Tibial nerve (tissue), 4 donors: ENCODE results near the gene SMIM31. TPM values are rescaled to one million over a fixed set of nuclear protein-coding genes. Genes with fewer than 3 reads are reported as not detected.
A peak's percentile ranks its signal among the peaks of the same experiment; 100 is the strongest.

Experiments used
- DNase-seq, 2 donors: peaks; one replicate each; pipeline ENCODE4 v3.0.0-alpha.2; 2019; ENCODE audit warnings: low spot score in 2 of 2
- H3K27ac ChIP-seq, 4 donors: fragments of 200-600 bp; sonication (generic) in 3 of 4; one replicate each; pipeline ENCODE4 v1.5.1; 2017 to 2019; ENCODE audit warnings: mild to moderate bottlenecking in 1 of 4
- H3K27me3 ChIP-seq, 2 donors: fragments of 200-600 bp; sonication (generic) in 1 of 2; one replicate each; pipeline versions ENCODE4 v1.5.1 to v1.6.0; 2017 to 2019
- H3K36me3 ChIP-seq, 3 donors: fragments of 200-600 bp; sonication (generic); one replicate each; pipeline ENCODE4 v1.5.1; 2018 to 2019
- H3K4me1 ChIP-seq, 4 donors: fragments of 200-600 bp; sonication (generic) in 3 of 4; one replicate each; pipeline ENCODE4 v1.5.1; 2017 to 2019
- H3K4me3 ChIP-seq, 4 donors: fragments of 200-600 bp; sonication (generic) in 3 of 4; one replicate each; pipeline ENCODE4 v1.5.1; 2017 to 2019; ENCODE audit warnings: mild to moderate bottlenecking in 1 of 4, moderate library complexity in 1 of 4
- H3K9me3 ChIP-seq, 4 donors: fragments of 200-600 bp; sonication (generic) in 3 of 4; one replicate each; pipeline ENCODE4 v1.5.1; 2017 to 2019
- EP300 ChIP-seq, 2 donors: sonication (generic); formaldehyde crosslinking; IDR thresholded peaks; one replicate each; pipeline ENCODE4 v1.6.1; 2017; ENCODE audit warnings: antibody characterized with exemption in 2 of 2, mild to moderate bottlenecking in 1 of 2
- POLR2A ChIP-seq, 2 donors: fragments of 450-650 bp; IDR thresholded peaks; one replicate each; pipeline ENCODE4 v1.6.1; 2017; ENCODE audit warnings: antibody characterized with exemption in 2 of 2, mild to moderate bottlenecking in 2 of 2, moderate library complexity in 2 of 2
- WGBS, 2 donors: methylation state at CpG; one replicate each; pipeline ENCODE4 v1.1.5; 2018; 5-methylcytosine and 5-hydroxymethylcytosine counted together
- total RNA-seq, 4 donors: library from RNA; depleted of rRNA; stranded (reverse); fragments of >200 nt; gene quantifications; one replicate each; pipeline ENCODE4 v1.1.0, GENCODE V29; 2016
- TF ChIP-seq, protein P1 (sequence below), 5 experiments: fragments of 200-600 bp in 3 of 5; fragments of 450-650 bp in 2 of 5; sonication (generic) in 3 of 5; IDR thresholded peaks; one replicate each; pipeline ENCODE4 v1.5.1; 2016 to 2019; ENCODE audit warnings: antibody characterized with exemption in 5 of 5, mild to moderate bottlenecking in 3 of 5, moderate library complexity in 2 of 5

Gene SMIM31
- total RNA-seq, 4 donors from 2014 or later = not detected

DNA sequence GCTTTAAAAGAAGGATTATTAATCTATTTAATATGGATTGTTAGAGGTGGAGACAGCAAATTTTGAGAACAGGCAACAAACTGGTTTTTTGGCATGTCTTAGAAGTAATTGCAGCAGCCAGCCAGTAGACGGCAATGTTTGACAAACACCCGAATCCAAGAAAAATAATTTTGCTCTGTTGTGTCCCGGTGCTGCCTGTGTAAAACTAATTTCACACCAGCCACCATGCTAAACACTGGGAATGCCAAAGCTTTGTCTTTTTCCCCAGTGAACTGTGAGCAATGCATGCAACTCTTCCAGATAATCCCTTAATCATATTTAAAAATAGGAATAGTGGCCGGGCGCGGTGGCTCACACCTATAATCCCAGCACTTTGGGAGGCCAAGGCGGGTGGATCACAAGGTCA, 25.9 kb downstream of the SMIM31 start:
- Histone ChIP-seq H3K4me3 (no peak overlapping the region), H3K27ac (no peak overlapping the region), H3K36me3 (no peaks in the 10 kb centered on the region), H3K9me3 (no peaks in the 10 kb centered on the region), H3K4me1 (peaks cover 0 to 4% (median 0%) of the 10 kb centered on the region in 4 donors), H3K27me3 (no peaks in the 10 kb centered on the region)
- no peak for DNase-seq
- TF ChIP-seq POLR2A (IDR thresholded peaks at IDR 0.05) = no peak
- TF ChIP-seq, protein P1, sequence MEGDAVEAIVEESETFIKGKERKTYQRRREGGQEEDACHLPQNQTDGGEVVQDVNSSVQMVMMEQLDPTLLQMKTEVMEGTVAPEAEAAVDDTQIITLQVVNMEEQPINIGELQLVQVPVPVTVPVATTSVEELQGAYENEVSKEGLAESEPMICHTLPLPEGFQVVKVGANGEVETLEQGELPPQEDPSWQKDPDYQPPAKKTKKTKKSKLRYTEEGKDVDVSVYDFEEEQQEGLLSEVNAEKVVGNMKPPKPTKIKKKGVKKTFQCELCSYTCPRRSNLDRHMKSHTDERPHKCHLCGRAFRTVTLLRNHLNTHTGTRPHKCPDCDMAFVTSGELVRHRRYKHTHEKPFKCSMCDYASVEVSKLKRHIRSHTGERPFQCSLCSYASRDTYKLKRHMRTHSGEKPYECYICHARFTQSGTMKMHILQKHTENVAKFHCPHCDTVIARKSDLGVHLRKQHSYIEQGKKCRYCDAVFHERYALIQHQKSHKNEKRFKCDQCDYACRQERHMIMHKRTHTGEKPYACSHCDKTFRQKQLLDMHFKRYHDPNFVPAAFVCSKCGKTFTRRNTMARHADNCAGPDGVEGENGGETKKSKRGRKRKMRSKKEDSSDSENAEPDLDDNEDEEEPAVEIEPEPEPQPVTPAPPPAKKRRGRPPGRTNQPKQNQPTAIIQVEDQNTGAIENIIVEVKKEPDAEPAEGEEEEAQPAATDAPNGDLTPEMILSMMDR (IDR thresholded peaks at IDR 0.05) = peak; percentile 48 to 67 (median 63)
- no peak for TF ChIP-seq EP300 (IDR thresholded peaks at IDR 0.05)
- WGBS, 2 donors = 53 to 56% methylated on average over 7 of the region's 7 CpGs

DNA sequence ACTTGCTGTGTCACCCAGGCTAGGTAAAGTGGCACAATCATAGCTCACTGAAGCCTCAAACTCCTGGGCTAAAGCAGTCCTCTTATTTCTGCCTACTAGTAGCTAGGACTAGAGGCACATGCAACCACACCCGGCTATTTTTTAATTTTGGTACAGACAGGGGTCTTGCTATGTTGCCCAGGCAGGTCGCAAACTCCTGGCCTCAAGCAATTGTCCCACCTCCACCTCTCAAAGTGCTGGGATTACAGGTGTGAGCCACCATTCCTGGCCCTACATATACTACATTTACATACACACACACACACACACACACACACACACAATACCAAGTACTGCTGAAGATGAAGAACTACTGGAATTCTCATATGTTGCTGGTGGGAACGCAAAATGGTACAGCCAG, 26.9 kb downstream of the SMIM31 start:
- no peaks in the 10 kb centered on the region for H3K27me3 ChIP-seq
- H3K9me3 ChIP-seq = no peaks in the 10 kb centered on the region
- 96 to 97% methylated on average over 3 of the region's 3 CpGs for WGBS, 2 donors
- TF ChIP-seq, protein P1 (IDR thresholded peaks at IDR 0.05) = no peak
- H3K27ac ChIP-seq = no peak overlapping the region
- no peaks in the 10 kb centered on the region for H3K36me3 ChIP-seq
- H3K4me3 ChIP-seq = no peak overlapping the region
- DNase-seq = no peak
- H3K4me1 ChIP-seq = peaks cover 0 to 4% (median 0%) of the 10 kb centered on the region in 4 donors

DNA sequence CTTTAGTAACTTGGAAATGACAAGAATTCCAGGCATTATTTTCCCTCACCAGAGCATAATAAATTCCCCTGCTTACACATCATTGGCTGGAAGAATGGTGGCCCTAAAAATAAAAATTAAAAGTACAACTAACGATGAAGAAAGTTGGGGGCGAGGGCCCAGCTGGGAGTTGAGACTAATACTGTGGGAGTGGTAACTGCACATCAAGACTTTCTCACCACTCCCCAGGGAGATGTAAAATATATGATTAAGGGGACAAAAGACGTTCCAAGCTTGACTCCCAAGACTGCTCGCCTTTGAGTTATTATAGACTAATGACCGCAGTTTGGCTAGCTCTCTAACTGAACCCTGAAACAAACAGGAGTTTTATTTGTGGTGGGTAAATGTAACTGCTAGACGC, 30.0 kb downstream of the SMIM31 start:
- no peak overlapping the region for H3K27ac ChIP-seq
- DNase-seq = no peak
- 28 to 33% methylated on average over 6 of the region's 6 CpGs for WGBS, 2 donors
- no peaks in the 10 kb centered on the region for H3K9me3 ChIP-seq
- H3K4me3 ChIP-seq = no peak overlapping the region
- H3K27me3 ChIP-seq = no peaks in the 10 kb centered on the region
- peaks cover 0 to 4% (median 0%) of the 10 kb centered on the region in 4 donors for H3K4me1 ChIP-seq
- no peaks in the 10 kb centered on the region for H3K36me3 ChIP-seq
- TF ChIP-seq POLR2A (IDR thresholded peaks at IDR 0.05) = no peak
- no peak for TF ChIP-seq EP300 (IDR thresholded peaks at IDR 0.05)
- TF ChIP-seq, protein P1 (IDR thresholded peaks at IDR 0.05) = no peak

DNA sequence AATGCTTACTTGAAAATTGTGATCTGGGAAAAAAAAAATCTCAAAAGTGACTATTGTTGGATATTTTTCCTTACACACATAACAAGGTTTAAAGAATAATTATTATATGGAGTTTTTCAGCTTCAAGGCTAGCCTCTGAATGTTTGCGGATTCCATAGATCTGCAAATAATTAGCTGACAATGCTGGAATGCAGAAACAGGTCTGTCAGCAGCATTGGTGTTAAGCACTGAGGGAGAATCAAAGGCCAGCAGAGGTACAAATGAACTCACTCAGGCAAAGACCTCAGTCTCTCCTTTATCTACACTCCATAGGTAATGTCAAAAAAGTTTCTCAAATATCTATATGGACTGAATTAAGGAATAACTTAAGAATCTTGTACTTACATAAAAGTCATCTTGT, 35.1 kb downstream of the SMIM31 start:
- no peaks in the 10 kb centered on the region for H3K27me3 ChIP-seq
- H3K27ac ChIP-seq = no peak overlapping the region
- no peak overlapping the region for H3K4me3 ChIP-seq
- no peak for DNase-seq
- TF ChIP-seq EP300 (IDR thresholded peaks at IDR 0.05) = no peak
- no peak for TF ChIP-seq POLR2A (IDR thresholded peaks at IDR 0.05)
- TF ChIP-seq, protein P1 (IDR thresholded peaks at IDR 0.05) = no peak
- H3K9me3 ChIP-seq = no peaks in the 10 kb centered on the region
- H3K36me3 ChIP-seq = no peaks in the 10 kb centered on the region
- peaks cover 0 to under 1% (median 0%) of the 10 kb centered on the region in 4 donors for H3K4me1 ChIP-seq
- WGBS, 2 donors = 78 to 84% methylated on average over 1 of the region's 1 CpG

DNA sequence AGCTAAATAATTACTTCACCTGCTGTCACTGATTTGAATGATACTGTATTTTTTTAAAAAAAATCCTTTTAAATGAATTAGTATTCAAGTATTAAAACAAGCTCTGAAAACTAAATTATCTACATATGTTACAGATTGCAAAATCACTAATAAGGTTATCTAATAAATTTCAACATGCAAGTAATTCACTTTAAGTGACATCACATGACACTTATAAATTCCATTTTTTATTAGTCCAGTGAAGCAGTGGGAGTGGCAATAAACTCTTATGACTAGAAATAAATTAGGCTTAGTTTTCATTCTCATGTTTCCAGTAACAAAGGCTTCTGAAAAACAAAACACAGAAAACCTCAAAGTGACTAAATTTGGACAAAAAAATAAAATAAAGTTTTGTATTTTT, 36.3 kb downstream of the SMIM31 start:
- Histone ChIP-seq H3K27ac (no peak overlapping the region), H3K27me3 (no peaks in the 10 kb centered on the region), H3K4me1 (no peaks in the 10 kb centered on the region), H3K9me3 (no peaks in the 10 kb centered on the region), H3K4me3 (no peak overlapping the region), H3K36me3 (no peaks in the 10 kb centered on the region)
- no peak for TF ChIP-seq POLR2A (IDR thresholded peaks at IDR 0.05)
- TF ChIP-seq EP300 (IDR thresholded peaks at IDR 0.05) = no peak
- TF ChIP-seq, protein P1 (IDR thresholded peaks at IDR 0.05) = no peak
- DNase-seq = no peak
